OCI-LY3 (cell line): ENCODE data around the gene PRKCE.

ENCODE experiments used
- H2AFZ ChIP-seq: fragments of 200-600, 300-600 bp; shearing (Covaris generic); 2 replicates; pipeline ENCODE4 v1.6.0; 2014; ENCODE audit warnings: antibody characterized with exemption, low read depth, low read length
- H3K27ac ChIP-seq: fragments of 200-600, 300-600 bp; sonication (generic); 2 replicates; pipeline ENCODE4 v1.5.1; 2014; ENCODE audit warnings: mild to moderate bottlenecking, low read length, moderate library complexity, mixed read lengths
- H3K27me3 ChIP-seq: fragments of 200-600, 300-600 bp; sonication (generic); 2 replicates; pipeline ENCODE4 v1.6.1; 2014; ENCODE audit warnings: low read depth, low read length, mixed read lengths
- H3K36me3 ChIP-seq: fragments of 200-600, 300-600 bp; sonication (generic); replicated peaks from 2 replicates; pipeline ENCODE3; 2014; ENCODE audit warnings: low read depth, low read length, mixed read lengths
- H3K4me1 ChIP-seq: fragments of 300-600, 200-600 bp; sonication (generic); 2 replicates; pipeline ENCODE4 v1.6.1; 2014; ENCODE audit warnings: low read length, mixed read lengths
- H3K4me2 ChIP-seq: fragments of 200-600, 300-600 bp; sonication (generic); 2 replicates; pipeline ENCODE4 v1.6.1; 2014; ENCODE audit warnings: low read length, mixed read lengths
- H3K4me3 ChIP-seq: fragments of 300-600, 200-600 bp; sonication (generic); 2 replicates; pipeline ENCODE4 v1.5.1; 2014; ENCODE audit warnings: antibody characterized with exemption, mild to moderate bottlenecking, low read length, moderate library complexity
- H3K79me2 ChIP-seq: fragments of 300-600, 200-600 bp; shearing (Covaris generic); 2 replicates; pipeline ENCODE4 v1.6.1; 2014; ENCODE audit warnings: mild to moderate bottlenecking, low read length, mixed read lengths
- H3K9ac ChIP-seq: fragments of 300-600, 200-600 bp; shearing (Covaris generic); 2 replicates; pipeline ENCODE4 v1.6.0; 2014; ENCODE audit warnings: mild to moderate bottlenecking, low read length, moderate library complexity
- H3K9me3 ChIP-seq: fragments of 200-600, 300-600 bp; shearing (Covaris generic); 2 replicates; pipeline ENCODE4 v1.6.1; 2014; ENCODE audit warnings: low read length, mixed read lengths; ENCODE audit not compliant: insufficient read depth
- H4K20me1 ChIP-seq: fragments of 200-600, 300-600 bp; sonication (generic); 2 replicates; pipeline ENCODE4 v1.6.1; 2016; ENCODE audit warnings: low read length, mixed read lengths; ENCODE audit not compliant: insufficient read depth
- CTCF ChIP-seq: fragments of 200-600, 300-600 bp; sonication (generic); IDR thresholded peaks from 2 replicates; pipeline ENCODE4 v1.5.1; 2014; ENCODE audit warnings: antibody characterized with exemption, low read length, low read depth
- EZH2phosphoT487 ChIP-seq: fragments of 200-600 bp; shearing (Covaris generic); IDR thresholded peaks from 2 replicates; pipeline ENCODE4 v1.6.1; 2018; ENCODE audit warnings: antibody characterized with exemption, mixed run types, low read depth

Gene PRKCE

GRCh38 chr2:45818591-45818990 lies 167.1 kb downstream of the PRKCE start:
- Histone ChIP-seq H3K79me2 (no peaks in the 10 kb centered on the region), H3K36me3 (no peaks in the 10 kb centered on the region), H3K4me3 (no peak overlapping the region), H3K9ac (no peak overlapping the region), H3K4me1 (no peaks in the 10 kb centered on the region), H3K27ac (no peak overlapping the region), H4K20me1 (no peaks in the 10 kb centered on the region), H2AFZ (no peak overlapping the region), H3K4me2 (no peak overlapping the region), H3K27me3 (peaks cover 15% of the 10 kb centered on the region), H3K9me3 (no peaks in the 10 kb centered on the region)
- no peak for TF ChIP-seq EZH2phosphoT487
- no peak for TF ChIP-seq CTCF

- H4K20me1 ChIP-seq: no peaks in the 10 kb centered on the region
- no peaks in the 10 kb centered on the region for H3K4me1 ChIP-seq
- H3K27ac ChIP-seq: no peak overlapping the region
- H3K4me3 ChIP-seq: no peak overlapping the region
- H3K9ac ChIP-seq: no peak overlapping the region
- no peak overlapping the region for H3K4me2 ChIP-seq
- H3K27me3 ChIP-seq: peaks cover 8% of the 10 kb centered on the region; the same call in 1 of the 2 replicates
- no peaks in the 10 kb centered on the region for H3K36me3 ChIP-seq
- no peak for TF ChIP-seq EZH2phosphoT487
- no peak for TF ChIP-seq CTCF
- no peaks in the 10 kb centered on the region for H3K9me3 ChIP-seq
- no peaks in the 10 kb centered on the region for H3K79me2 ChIP-seq
- no peak overlapping the region for H2AFZ ChIP-seq
These were observed 168.6 kb downstream of the PRKCE start for GRCh38 chr2:45820048-45820447.

GRCh38 chr2:45821558-45822271 lies 170.2 kb downstream of the PRKCE start:
- no peak overlapping the region for H3K9ac ChIP-seq
- no peak overlapping the region for H2AFZ ChIP-seq
- no peaks in the 10 kb centered on the region for H4K20me1 ChIP-seq
- no peak overlapping the region for H3K4me3 ChIP-seq
- no peaks in the 10 kb centered on the region; the same call in 1 of the 2 replicates for H3K27me3 ChIP-seq
- H3K4me1 ChIP-seq: no peaks in the 10 kb centered on the region
- no peaks in the 10 kb centered on the region for H3K9me3 ChIP-seq
- H3K36me3 ChIP-seq: no peaks in the 10 kb centered on the region
- TF ChIP-seq EZH2phosphoT487: no peak
- no peak for TF ChIP-seq CTCF
- H3K79me2 ChIP-seq: no peaks in the 10 kb centered on the region
- no peak overlapping the region for H3K4me2 ChIP-seq
- no peak overlapping the region for H3K27ac ChIP-seq

- TF ChIP-seq EZH2phosphoT487: no peak
- no peak for TF ChIP-seq CTCF
- no peak overlapping the region for H3K27ac ChIP-seq
- H3K4me1 ChIP-seq: no peaks in the 10 kb centered on the region
- no peak overlapping the region for H2AFZ ChIP-seq
- no peaks in the 10 kb centered on the region; the same call in 1 of the 2 replicates for H3K27me3 ChIP-seq
- H3K36me3 ChIP-seq: no peaks in the 10 kb centered on the region
- H3K4me2 ChIP-seq: no peak overlapping the region
- no peaks in the 10 kb centered on the region for H3K79me2 ChIP-seq
- H3K9ac ChIP-seq: no peak overlapping the region
- H3K4me3 ChIP-seq: no peak overlapping the region
- no peaks in the 10 kb centered on the region for H4K20me1 ChIP-seq
- no peaks in the 10 kb centered on the region for H3K9me3 ChIP-seq
These were observed 170.8 kb downstream of the PRKCE start for GRCh38 chr2:45822272-45822630.
